ENCODE data around the gene AGAP1. TPM values are rescaled to one million over a fixed set of nuclear protein-coding genes. Genes with fewer than 3 reads are reported as not detected.

AGAP1 gene
- total RNA-seq, 6 experiments from 2014 or later, result 14.1 to 16.0 (median 15.1) TPM

- no peak for DNase-seq
- TF ChIP-seq, protein P1, sequence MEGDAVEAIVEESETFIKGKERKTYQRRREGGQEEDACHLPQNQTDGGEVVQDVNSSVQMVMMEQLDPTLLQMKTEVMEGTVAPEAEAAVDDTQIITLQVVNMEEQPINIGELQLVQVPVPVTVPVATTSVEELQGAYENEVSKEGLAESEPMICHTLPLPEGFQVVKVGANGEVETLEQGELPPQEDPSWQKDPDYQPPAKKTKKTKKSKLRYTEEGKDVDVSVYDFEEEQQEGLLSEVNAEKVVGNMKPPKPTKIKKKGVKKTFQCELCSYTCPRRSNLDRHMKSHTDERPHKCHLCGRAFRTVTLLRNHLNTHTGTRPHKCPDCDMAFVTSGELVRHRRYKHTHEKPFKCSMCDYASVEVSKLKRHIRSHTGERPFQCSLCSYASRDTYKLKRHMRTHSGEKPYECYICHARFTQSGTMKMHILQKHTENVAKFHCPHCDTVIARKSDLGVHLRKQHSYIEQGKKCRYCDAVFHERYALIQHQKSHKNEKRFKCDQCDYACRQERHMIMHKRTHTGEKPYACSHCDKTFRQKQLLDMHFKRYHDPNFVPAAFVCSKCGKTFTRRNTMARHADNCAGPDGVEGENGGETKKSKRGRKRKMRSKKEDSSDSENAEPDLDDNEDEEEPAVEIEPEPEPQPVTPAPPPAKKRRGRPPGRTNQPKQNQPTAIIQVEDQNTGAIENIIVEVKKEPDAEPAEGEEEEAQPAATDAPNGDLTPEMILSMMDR (IDR thresholded peaks at IDR 0.05), result no peak
- Mint-ChIP-seq H3K27me3 (ENCODE audit: insufficient read depth) (peaks cover 2% of the 10 kb centered on the region; the same call in 1 of the 2 replicates), H3K9me3 (no peaks in the 10 kb centered on the region), H3K4me3 (no peak overlapping the region), H3K4me1 (ENCODE audit: low read depth) (no peaks in the 10 kb centered on the region), H3K36me3 (ENCODE audit: low read depth) (no peaks in the 10 kb centered on the region), H3K27ac (no peak overlapping the region)
Measured at GRCh38 chr2:235970204-235971040, 476.6 kb downstream of the AGAP1 start.

GRCh38 chr2:235976516-235976915, 482.7 kb downstream of the AGAP1 start:
- H3K36me3 Mint-ChIP-seq (ENCODE audit: low read depth), result peaks cover 6% of the 10 kb centered on the region; the same call in 1 of the 2 replicates
- no peak overlapping the region for H3K27ac Mint-ChIP-seq
- no peak overlapping the region for H3K4me3 Mint-ChIP-seq
- H3K4me1 Mint-ChIP-seq (ENCODE audit: low read depth), result no peaks in the 10 kb centered on the region
- TF ChIP-seq, protein P1 (IDR thresholded peaks at IDR 0.05), result no peak
- peaks cover 2% of the 10 kb centered on the region; the same call in 1 of the 2 replicates for H3K27me3 Mint-ChIP-seq (ENCODE audit: insufficient read depth)
- DNase-seq, result no peak
- no peaks in the 10 kb centered on the region for H3K9me3 Mint-ChIP-seq

DNA sequence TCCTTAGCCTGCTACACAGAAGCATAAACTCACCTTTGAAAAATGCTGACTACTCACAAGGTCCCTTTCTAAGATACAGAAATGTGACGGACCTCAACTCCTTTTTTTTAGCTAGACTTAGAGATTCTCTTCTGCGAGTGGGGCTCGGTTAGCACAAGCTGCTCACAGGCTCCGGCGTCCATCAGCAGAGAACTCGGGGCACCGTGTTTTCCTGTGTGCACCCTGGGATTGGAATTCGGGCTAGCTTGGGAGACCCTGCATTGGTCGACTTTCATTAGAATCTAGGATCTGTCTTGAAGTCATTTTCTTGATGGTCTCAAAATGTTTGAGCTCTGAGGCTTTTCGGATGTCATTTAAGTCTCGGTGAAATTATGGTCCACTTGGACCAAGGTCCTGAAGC, 483.1 kb downstream of the AGAP1 start:
- Mint-ChIP-seq H3K9me3 (no peaks in the 10 kb centered on the region), H3K4me1 (ENCODE audit: low read depth) (no peaks in the 10 kb centered on the region), H3K4me3 (no peak overlapping the region), H3K27me3 (ENCODE audit: insufficient read depth) (peaks cover 2% of the 10 kb centered on the region; the same call in 1 of the 2 replicates), H3K36me3 (ENCODE audit: low read depth) (peaks cover 6% of the 10 kb centered on the region; the same call in 1 of the 2 replicates), H3K27ac (no peak overlapping the region)
- TF ChIP-seq, protein P1 (IDR thresholded peaks at IDR 0.05), result no peak
- DNase-seq, result no peak

- TF ChIP-seq, protein P1 (IDR thresholded peaks at IDR 0.05), result no peak
- Mint-ChIP-seq H3K4me1 (ENCODE audit: low read depth) (no peaks in the 10 kb centered on the region), H3K27ac (no peak overlapping the region), H3K4me3 (no peak overlapping the region), H3K9me3 (no peaks in the 10 kb centered on the region), H3K36me3 (ENCODE audit: low read depth) (peaks cover 6% of the 10 kb centered on the region; the same call in 1 of the 2 replicates), H3K27me3 (ENCODE audit: insufficient read depth) (peaks cover 2% of the 10 kb centered on the region; the same call in 1 of the 2 replicates)
- no peak for DNase-seq
Measured at GRCh38 chr2:235977445-235977844, 483.6 kb downstream of the AGAP1 start.

GRCh38 chr2:235978022-235978421, 484.2 kb downstream of the AGAP1 start:
- Mint-ChIP-seq H3K4me1 (ENCODE audit: low read depth) (no peaks in the 10 kb centered on the region), H3K4me3 (no peak overlapping the region), H3K9me3 (no peaks in the 10 kb centered on the region), H3K27me3 (ENCODE audit: insufficient read depth) (peaks cover 2% of the 10 kb centered on the region; the same call in 1 of the 2 replicates), H3K27ac (no peak overlapping the region), H3K36me3 (ENCODE audit: low read depth) (peaks cover 6% of the 10 kb centered on the region; the same call in 1 of the 2 replicates)
- TF ChIP-seq, protein P1 (IDR thresholded peaks at IDR 0.05), result no peak
- DNase-seq, result no peak

All from HFFc6 (cell line).